Neural cell (in vitro differentiated cells): ENCODE measurements around the gene APLF. TPM values are rescaled to one million over a fixed set of nuclear protein-coding genes. Genes with fewer than 3 reads are reported as not detected.

Source experiments
- H2AFZ ChIP-seq: fragments of 200-600, 300-800 bp; sonication (generic), shearing (Covaris generic); 2 replicates; pipeline ENCODE4 v1.6.0; 2014; ENCODE audit warnings: low read depth, mild to moderate bottlenecking, antibody characterized with exemption, low read length, moderate library complexity
- H3F3A ChIP-seq: fragments of 200-600 bp; shearing (Covaris generic); 2 replicates; pipeline ENCODE4 v1.6.1; 2016; ENCODE audit warnings: mild to moderate bottlenecking, moderate library complexity, mixed read lengths, antibody characterized with exemption, low read length; ENCODE audit not compliant: insufficient read depth, poor library complexity, severe bottlenecking
- H3K27ac ChIP-seq: fragments of 200-600, 300-800 bp; sonication (generic), shearing (Covaris generic); 2 replicates; pipeline ENCODE4 v1.5.1; 2014; ENCODE audit warnings: mild to moderate bottlenecking, low read length, moderate library complexity
- H3K27me3 ChIP-seq: fragments of 300-800, 200-600 bp; sonication (generic), shearing (Covaris generic); 2 replicates; pipeline ENCODE4 v1.6.0; 2014; ENCODE audit warnings: mild to moderate bottlenecking, low read depth, low read length, moderate library complexity; ENCODE audit not compliant: insufficient read depth
- H3K36me3 ChIP-seq: fragments of 300-800, 200-600 bp; sonication (generic), shearing (Covaris generic); 2 replicates; pipeline ENCODE4 v1.5.1; 2014; ENCODE audit warnings: mild to moderate bottlenecking, antibody characterized with exemption, low read length, moderate library complexity; ENCODE audit not compliant: insufficient read depth
- H3K4me2 ChIP-seq: fragments of 300-800, 200-600 bp; sonication (generic), shearing (Covaris generic); 2 replicates; pipeline ENCODE4 v1.6.0; 2014; ENCODE audit warnings: mild to moderate bottlenecking, low read length
- H3K4me3 ChIP-seq: fragments of 300-800, 200-600 bp; sonication (generic), shearing (Covaris generic); 2 replicates; pipeline ENCODE4 v1.5.1; 2014; ENCODE audit warnings: mild to moderate bottlenecking, low read length, moderate library complexity
- H3K79me2 ChIP-seq: fragments of 200-600 bp; shearing (Covaris generic); replicated peaks from 2 replicates; pipeline ENCODE4 v1.6.0; 2014; ENCODE audit warnings: mild to moderate bottlenecking, low read length, moderate library complexity; ENCODE audit not compliant: insufficient read depth
- H3K9ac ChIP-seq: fragments of 300-800, 200-600 bp; sonication (generic), shearing (Covaris generic); 2 replicates; pipeline ENCODE4 v1.6.1; 2016; ENCODE audit warnings: mild to moderate bottlenecking, low read length, mixed read lengths
- H3K9me2 ChIP-seq: fragments of 200-600 bp; shearing (Covaris generic); 2 replicates; pipeline ENCODE4 v1.6.1; 2016; ENCODE audit warnings: mild to moderate bottlenecking, low read length, mixed read lengths; ENCODE audit not compliant: insufficient read depth
- H3K9me3 ChIP-seq: fragments of 200-600, 300-800 bp; sonication (generic), shearing (Covaris generic); 2 replicates; pipeline ENCODE4 v1.6.1; 2016; ENCODE audit warnings: mild to moderate bottlenecking, mixed run types, low read length, moderate library complexity, mixed read lengths
- H4K20me1 ChIP-seq: fragments of 200-600 bp; shearing (Covaris generic); 2 replicates; pipeline ENCODE4 v1.6.1; 2016; ENCODE audit warnings: mild to moderate bottlenecking, mixed run types; ENCODE audit not compliant: insufficient read depth
- CTCF ChIP-seq: fragments of 450-650 bp; IDR thresholded peaks from 2 replicates; pipeline ENCODE4 v1.5.1; 2014; ENCODE audit warnings: antibody characterized with exemption, mild to moderate bottlenecking, moderate library complexity; ENCODE audit not compliant: poor library complexity, severe bottlenecking
- EP300 ChIP-seq: fragments of 450-650 bp; conservative IDR thresholded peaks from 2 replicates; pipeline ENCODE4 v1.6.1; 2014; ENCODE audit warnings: antibody characterized with exemption, mild to moderate bottlenecking, moderate library complexity; ENCODE audit not compliant: poor library complexity, severe bottlenecking
- EZH2 ChIP-seq: fragments of 200-600, 300-800 bp; shearing (Covaris generic), sonication (generic); IDR thresholded peaks from 2 replicates; pipeline ENCODE4 v1.6.1; 2014; ENCODE audit warnings: antibody characterized with exemption, low read length, borderline replicate concordance, mild to moderate bottlenecking; ENCODE audit not compliant: insufficient read depth, poor library complexity, severe bottlenecking
- MXI1 ChIP-seq: fragments of 450-650 bp; conservative IDR thresholded peaks from 2 replicates; pipeline ENCODE4 v1.6.1; 2014; ENCODE audit warnings: antibody characterized with exemption, mild to moderate bottlenecking; ENCODE audit not compliant: poor library complexity, severe bottlenecking
- POLR2AphosphoS5 ChIP-seq: IDR thresholded peaks from 2 replicates; pipeline ENCODE4 v1.6.1; 2012
- RAD21 ChIP-seq: fragments of 450-650 bp; conservative IDR thresholded peaks from 2 replicates; pipeline ENCODE4 v1.6.1; 2014; ENCODE audit warnings: antibody characterized with exemption, mild to moderate bottlenecking, moderate library complexity
- REST ChIP-seq: IDR thresholded peaks from 2 replicates; pipeline ENCODE4 v1.6.1; 2012; ENCODE audit warnings: borderline replicate concordance
- SMC3 ChIP-seq: fragments of 450-650 bp; conservative IDR thresholded peaks from 2 replicates; pipeline ENCODE4 v1.6.1; 2014; ENCODE audit warnings: antibody characterized with exemption, mild to moderate bottlenecking, moderate library complexity; ENCODE audit not compliant: poor library complexity
- TAF1 ChIP-seq: IDR thresholded peaks from 2 replicates; pipeline ENCODE4 v1.6.1; 2012; ENCODE audit warnings: low read depth
- polyA plus RNA-seq: library from polyadenylated mRNA; depleted of rRNA; stranded (reverse); fragments of >200 nt; gene quantifications from 2 replicates; pipeline ENCODE4 v1.2.3, GENCODE V29; 2014

APLF gene
- polyA plus RNA-seq, 1 donor from 2014 or later, result 0.45 TPM

- no peaks in the 10 kb centered on the region for H3K36me3 ChIP-seq
- no peak overlapping the region for H2AFZ ChIP-seq
- H3K4me2 ChIP-seq, result no peak overlapping the region
- H3K27me3 ChIP-seq, result no peaks in the 10 kb centered on the region
- H3K9me3 ChIP-seq, result no peaks in the 10 kb centered on the region
- TF ChIP-seq RAD21, result no peak
- no peak for TF ChIP-seq TAF1
- TF ChIP-seq REST, result no peak
- no peak for TF ChIP-seq POLR2AphosphoS5
- no peak for TF ChIP-seq EP300
- H3K9ac ChIP-seq, result no peak overlapping the region
- no peaks in the 10 kb centered on the region for H3F3A ChIP-seq
- no peaks in the 10 kb centered on the region for H3K79me2 ChIP-seq
- no peak overlapping the region for H3K27ac ChIP-seq
- H3K9me2 ChIP-seq, result no peaks in the 10 kb centered on the region
- H4K20me1 ChIP-seq, result no peaks in the 10 kb centered on the region
- H3K4me3 ChIP-seq, result no peak overlapping the region
Observed at GRCh38 chr2:68564426-68564825, 97.0 kb downstream of the APLF start.

- TF ChIP-seq RAD21, result no peak
- Histone ChIP-seq H3K9me3 (no peaks in the 10 kb centered on the region), H3K79me2 (no peaks in the 10 kb centered on the region), H3K9ac (no peak overlapping the region), H4K20me1 (no peaks in the 10 kb centered on the region), H3K9me2 (no peaks in the 10 kb centered on the region), H3K36me3 (no peaks in the 10 kb centered on the region), H3K4me2 (no peak overlapping the region), H3K27me3 (no peaks in the 10 kb centered on the region), H3K4me3 (no peak overlapping the region), H2AFZ (no peak overlapping the region), H3F3A (no peaks in the 10 kb centered on the region), H3K27ac (no peak overlapping the region)
Observed at GRCh38 chr2:68565273-68565672, 97.9 kb downstream of the APLF start.

GRCh38 chr2:68565858-68566257, 98.5 kb downstream of the APLF start:
- H3K36me3 ChIP-seq, result no peaks in the 10 kb centered on the region
- no peaks in the 10 kb centered on the region for H3K9me2 ChIP-seq
- no peaks in the 10 kb centered on the region for H4K20me1 ChIP-seq
- H2AFZ ChIP-seq, result no peak overlapping the region
- no peaks in the 10 kb centered on the region for H3K27me3 ChIP-seq
- no peak overlapping the region for H3K27ac ChIP-seq
- H3K9me3 ChIP-seq, result no peaks in the 10 kb centered on the region
- TF ChIP-seq MXI1, result no peak
- TF ChIP-seq SMC3, result no peak
- no peak for TF ChIP-seq POLR2AphosphoS5
- no peak for TF ChIP-seq EZH2
- no peak for TF ChIP-seq REST
- TF ChIP-seq TAF1, result no peak
- no peak for TF ChIP-seq EP300
- TF ChIP-seq CTCF, result no peak
- TF ChIP-seq RAD21, result no peak
- no peak overlapping the region for H3K9ac ChIP-seq
- no peak overlapping the region for H3K4me2 ChIP-seq
- H3K79me2 ChIP-seq, result no peaks in the 10 kb centered on the region
- no peaks in the 10 kb centered on the region for H3F3A ChIP-seq
- no peak overlapping the region for H3K4me3 ChIP-seq
